HG03175 (cell line): ENCODE data around the gene SRI.

Source experiments
- ATAC-seq: cut with Tn5 transposase; IDR thresholded peaks from one replicate; pipeline ENCODE4 v1.9.1; 2021; ENCODE audit warnings: mild to moderate bottlenecking, moderate library complexity; ENCODE audit not compliant: unreplicated experiment

Gene SRI

DNA sequence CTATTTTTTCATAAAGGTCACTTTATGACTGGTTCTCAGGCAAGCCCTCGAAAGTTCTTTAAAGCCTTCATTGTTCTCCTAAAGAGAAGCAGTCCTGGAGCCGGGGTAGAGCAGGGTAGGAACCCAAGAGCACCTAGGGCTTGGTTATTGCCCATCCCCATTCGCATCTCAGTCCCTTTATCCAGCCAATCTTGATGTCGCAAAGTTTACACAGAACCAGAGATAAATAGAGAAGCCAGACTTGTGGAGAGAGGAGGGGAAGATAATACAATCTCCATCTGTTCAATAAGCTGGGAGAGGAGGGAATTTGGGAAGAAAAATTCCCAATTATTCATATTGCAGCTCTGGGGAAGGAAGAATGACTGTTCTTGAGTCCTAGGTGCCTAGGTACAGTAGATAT, 6.4 kb upstream of the SRI start:
- ATAC-seq = no peak

DNA sequence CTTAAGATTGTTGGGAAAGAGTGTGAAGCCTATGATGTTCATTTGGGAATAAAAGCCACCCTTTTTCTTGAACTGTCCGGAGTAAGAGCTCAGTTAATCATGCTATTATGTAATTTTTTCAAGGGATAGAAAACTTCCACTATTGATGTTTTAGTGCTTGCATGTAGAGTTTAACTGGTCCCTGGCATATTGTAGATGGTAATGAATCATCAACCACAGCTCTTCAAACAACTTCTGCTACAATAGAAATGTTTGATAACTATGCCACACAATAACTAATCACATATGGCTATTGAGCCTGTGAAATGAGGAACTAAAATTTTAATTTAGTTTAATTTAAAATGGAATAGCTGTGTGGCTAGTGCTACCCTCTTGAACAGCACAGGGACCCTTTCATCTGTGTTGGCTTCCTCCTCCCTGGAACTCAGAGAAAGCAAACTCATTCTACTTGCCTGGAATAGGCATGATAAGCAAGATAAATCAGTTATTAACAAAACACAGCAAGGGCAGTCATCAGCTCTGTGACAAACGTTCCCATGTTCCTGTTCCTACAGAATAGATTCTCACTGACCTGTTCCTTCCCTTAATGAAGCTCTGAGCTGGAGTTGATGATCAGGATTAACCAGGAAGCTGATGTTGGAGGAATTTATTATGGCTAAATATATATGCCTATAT, 4.9 kb upstream of the SRI start:
- no peak for ATAC-seq

DNA sequence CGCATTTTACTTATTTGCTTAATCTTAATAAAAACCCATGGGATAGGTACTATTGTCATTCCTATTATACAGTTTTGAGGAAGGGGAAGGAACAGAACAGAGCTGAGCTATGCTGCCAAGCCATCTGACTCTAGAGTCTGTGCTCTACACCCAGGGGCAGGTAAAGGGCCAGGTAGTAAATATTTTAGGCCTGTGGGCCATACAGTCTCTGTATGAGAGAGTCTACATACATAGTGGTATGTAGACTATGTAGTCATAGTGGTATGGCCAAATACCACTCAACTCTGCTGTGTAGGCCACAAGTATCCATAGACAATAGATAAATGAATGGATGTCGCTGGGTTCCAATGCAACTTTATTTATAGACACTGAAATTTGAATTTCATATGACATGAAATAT, 3.4 kb upstream of the SRI start:
- ATAC-seq = no peak

DNA sequence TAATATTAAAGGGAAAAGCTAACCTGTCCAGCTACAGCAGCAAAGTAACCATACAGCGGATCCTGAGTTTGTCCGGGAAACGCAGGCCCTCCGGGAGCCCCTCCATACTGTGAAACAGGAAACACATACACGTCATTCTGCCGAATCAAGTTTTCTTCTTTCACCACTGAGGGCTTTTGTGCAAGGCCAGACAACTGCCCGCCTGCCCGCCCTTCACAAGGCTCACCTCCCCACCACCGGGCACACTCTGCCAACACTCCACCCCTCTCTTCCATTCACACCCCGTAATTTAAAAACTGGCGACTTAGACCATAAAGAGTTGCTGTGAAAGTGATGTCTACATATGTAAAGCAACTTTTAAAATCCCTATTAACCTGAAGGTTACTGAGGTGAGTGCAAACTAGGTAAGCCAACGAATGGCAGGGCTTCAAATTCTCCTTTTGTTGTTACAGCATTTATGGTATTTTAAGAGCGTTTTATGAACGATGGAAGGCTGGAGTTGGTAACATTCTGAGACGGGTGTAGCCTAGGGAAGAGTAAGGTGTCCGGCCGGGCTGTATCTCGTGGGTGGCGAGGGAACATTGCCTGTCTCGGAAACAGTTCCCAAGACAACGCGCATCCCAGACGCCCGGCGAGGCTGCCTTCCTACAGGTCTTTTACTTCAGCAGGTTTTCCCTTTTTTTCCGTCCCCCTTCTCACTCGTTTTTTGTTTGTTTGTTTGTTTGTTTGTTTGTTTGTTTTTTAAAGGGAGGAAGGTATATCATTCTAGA, 817 bp downstream of the SRI start:
- peak; percentile 34 for ATAC-seq

DNA sequence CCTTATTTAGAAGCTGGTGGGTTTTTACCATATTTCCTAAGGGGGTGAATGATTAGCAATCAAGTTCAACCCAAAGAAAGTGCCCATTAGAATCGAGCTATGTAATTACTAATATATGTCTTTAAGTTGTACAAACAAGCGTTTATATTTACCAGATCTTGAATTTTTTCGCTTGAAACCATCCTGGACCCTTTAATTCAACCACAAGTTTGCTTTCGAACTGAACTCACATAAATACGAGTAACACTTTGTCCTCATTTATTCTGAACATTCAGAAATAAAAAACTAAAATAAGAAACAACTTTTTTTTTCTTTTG, 1.5 kb downstream of the SRI start:
- ATAC-seq = no peak

DNA sequence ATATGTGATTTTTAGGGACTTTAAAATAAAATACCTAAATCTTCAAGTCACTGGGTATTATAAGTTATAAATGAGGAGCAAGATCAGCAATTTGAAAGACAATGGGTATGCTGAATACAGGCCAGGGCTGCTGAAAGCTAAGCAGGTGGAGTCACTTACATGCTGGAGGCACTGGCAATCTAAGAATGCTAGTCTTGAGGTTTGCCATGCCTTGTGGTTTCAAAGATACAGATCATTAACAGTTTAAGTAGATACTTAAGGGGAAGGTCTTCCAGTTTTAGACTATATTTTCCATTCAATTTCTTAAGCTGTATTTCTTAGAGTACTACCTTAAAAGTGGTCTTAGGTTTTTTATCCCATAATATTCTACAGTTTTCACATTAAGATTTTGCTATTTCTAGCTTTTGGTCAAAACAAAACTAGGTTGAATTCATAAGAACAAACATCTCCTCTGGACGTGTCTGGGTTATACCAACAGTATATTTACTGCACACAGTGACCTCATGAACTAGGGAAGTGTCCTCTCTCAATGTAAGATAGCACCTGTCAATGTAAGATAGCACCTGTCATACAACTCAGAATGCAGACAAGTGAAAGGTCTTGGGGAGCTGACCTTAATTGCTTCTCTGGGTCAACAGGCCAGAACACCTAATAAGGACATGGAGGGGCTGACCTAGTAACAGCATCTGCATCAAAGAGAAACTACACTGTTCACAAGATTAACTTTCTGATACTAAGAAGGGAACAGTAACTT, 2.0 kb downstream of the SRI start:
- peak; percentile 79 for ATAC-seq

DNA sequence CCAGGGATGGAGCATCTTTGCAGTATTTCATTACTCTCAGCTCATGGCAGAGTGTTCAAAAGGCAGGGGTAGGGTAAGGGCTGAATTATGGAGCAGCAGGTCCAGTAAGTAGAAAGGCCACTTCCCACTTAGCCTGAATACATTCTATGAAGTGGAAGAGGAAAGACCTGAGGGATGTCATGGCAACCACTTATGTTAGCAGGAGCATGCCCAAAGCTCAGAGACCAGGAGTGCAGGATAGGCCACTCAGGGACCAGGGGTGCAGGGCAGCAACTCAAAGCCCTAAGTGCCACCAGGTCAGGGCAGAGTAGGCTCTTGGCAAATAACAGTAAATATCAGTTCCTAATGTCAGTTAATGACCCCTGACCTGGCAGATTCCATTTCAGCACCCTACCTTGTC, 3.6 kb downstream of the SRI start:
- ATAC-seq = no peak

DNA sequence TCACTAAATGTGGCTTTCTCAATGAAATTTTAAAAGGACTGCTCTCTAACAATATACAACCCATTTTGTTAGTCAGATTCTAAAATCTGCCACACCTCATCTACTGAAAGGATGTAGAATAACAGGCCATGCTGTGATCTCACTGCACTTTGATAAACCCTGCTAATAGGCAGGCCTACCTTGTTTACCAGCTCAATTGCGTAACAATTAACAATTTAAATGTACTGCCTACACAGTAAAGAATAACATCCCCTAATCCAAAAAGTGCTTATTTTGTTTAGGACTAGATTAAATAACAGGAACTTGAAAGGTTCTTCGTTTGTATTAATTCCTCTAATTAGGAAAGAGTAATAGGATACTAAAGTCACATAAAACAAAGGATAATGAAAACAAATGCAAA, 4.5 kb downstream of the SRI start:
- no peak for ATAC-seq

DNA sequence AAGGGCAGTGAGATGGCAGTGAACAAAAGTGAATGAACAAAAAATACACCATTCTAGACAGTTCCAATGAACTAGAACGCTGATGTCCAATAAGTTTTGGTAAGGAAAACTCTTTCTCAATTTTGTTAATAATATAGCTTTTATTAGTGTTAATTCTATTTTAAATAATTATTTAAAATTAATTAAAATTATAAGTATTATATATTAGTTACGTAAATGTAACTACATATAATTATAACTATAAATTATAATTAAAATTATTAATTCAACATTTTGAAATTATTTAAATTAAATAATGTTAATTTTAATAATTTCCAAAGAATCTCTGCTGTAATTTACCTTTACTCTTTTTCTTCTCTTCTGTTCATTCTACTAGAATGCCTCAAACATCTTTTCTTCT, 5.4 kb downstream of the SRI start:
- no peak for ATAC-seq

DNA sequence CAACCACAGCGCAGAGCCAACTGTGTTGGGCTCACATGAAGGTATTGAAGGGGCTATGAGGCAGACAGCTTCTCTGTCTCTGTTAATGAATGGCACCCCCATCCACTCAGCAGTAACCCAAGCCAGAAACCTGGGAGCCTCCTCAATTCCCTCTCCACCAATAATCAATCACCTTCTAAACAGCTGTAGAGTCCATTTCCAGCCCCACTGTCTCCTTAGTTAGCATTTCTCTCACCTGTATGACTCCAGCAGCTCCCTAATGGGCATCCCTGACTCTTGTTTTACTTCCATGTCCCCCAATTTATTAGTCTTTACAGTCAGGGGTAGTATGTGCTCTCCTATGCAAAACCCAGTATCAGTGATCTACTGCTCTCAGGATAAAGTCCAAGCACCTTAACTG, 6.9 kb downstream of the SRI start:
- ATAC-seq = no peak

DNA sequence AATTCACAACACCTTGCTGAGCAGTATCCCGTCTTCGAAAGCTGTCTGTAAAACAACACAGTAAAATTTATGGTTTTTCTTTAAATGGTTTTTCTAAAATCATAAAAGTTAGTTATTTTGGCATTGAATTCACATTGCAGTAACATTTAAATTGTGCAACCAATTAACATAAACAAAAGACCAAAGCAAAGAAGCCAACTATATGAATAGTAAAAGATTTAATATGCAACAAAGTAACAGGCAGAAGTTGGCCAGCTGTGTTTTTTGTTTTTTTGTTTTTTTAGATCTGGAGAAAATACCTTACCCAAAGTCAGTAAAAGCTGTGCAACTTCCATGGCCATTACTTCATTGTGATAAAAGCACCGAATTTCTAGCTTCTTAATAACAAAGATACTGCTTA, 11.3 kb downstream of the SRI start:
- no peak for ATAC-seq

DNA sequence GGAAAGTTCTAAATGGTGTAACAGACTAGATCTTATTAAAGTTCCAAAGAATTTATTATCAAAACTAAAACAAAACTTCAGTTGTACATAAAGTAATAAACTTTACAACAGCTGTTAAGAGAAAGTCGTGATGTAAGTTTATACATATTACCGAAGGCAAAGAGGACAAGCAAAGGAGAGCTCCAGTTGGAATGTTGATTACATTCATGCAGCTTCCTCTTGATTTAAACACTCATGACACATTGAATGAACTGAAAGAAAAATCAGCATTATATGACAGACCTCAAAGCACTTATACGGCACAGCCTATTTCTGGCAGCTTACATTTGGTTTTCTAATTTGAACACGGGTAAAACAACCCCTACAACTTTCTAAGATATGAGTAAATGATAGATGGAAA, 13.6 kb downstream of the SRI start:
- ATAC-seq = no peak

DNA sequence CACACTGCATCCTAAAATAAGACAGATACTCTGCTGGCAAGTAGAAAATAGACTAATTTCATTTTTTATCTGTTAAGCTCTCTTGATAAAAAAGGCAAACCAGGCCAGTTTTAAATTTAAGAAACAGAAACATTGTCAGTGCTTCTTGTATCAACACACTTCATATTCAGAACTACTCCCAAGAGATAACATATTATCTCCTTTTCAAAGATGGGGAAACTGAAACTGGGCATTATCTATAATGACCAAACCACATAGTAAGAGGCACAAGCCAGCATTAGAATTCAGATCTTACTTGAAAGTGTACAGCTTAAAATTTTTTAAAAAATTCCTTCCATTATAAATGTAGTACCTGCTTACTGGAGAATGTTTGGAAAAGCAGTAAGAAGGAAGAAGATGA, 14.7 kb downstream of the SRI start:
- ATAC-seq = no peak

DNA sequence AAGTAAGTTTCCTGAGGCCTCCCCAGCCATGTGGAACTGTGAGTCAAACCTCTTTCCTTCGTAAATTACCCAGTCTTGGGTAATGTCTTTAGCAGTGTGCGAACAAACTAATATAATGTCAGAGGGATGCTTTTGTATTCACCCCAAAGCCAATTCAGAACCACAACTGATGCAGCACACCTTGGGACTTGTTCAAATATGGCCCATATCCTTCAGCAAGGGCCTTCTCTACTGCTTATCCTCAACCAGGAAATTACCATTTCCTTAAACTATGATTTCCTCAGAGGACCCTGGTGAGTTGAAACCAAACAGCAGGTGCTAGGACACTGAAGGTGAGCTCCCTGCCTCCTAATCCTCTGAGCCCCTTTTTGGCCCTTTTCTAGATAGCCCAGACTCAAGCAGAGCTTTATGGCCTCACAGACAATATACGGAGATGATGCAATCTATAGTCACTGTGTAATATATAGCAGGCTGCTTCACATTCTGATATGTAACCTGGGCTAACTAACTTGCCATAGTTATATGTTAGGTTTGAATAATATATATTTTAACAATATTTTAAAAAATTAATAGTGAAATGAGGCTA, 15.2 kb downstream of the SRI start:
- no peak for ATAC-seq

DNA sequence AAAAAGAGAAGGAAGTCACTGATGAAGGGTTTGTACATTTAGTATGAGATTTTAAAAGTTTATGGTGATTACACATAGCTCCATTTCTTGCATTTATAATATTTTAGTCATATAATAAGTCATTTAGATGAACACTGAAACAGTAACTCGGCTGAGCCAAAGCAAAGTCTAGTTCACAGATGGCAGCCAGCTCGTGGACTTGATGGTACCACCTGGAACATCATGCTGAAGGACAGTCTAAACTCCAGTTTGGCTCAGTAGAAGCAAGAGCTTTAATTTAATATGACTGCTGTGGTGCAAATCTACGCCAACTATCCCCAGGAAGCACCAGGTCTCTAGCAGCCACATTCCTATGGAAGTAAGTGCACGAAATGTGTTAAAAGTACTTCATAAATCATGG, 16.4 kb downstream of the SRI start:
- no peak for ATAC-seq

DNA sequence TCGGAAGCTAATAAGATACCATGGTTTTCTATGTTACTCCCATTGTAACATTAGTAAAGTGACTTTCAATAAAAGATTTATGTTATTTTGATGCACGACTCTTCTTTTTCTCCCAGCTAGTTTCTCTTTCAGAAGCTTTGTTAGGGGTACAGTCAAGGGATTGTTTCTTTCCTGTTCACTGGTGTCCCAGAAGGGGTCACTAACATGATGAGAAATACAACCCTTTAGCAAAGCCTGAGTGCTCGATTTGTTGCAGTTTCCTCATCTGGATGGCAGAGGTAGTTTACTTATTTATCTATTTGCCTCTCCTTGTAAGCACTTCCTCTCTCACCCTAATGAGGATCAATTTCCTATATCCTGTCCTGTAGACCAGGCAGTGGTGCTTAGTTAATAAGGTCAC, 17.0 kb downstream of the SRI start:
- peak; percentile 32 for ATAC-seq

DNA sequence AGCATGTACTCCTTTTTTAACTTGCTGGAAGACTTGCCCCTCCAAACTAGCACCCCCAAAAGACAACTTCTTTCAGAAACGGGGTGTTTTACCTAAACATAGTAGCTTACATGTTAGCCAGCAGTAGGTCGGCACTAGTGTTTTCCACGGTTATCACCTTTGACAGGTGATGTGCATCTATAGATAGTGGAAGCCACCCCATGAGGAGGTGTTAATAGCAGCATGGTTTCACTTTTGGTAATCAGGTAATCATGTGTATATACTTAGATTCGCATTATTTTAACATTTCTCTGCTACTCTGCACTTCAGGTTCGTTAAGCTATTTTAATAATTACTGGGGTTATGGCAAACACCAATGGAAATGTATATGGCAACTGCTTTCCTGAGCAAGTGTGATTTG, 17.6 kb downstream of the SRI start:
- ATAC-seq = peak; percentile 67

DNA sequence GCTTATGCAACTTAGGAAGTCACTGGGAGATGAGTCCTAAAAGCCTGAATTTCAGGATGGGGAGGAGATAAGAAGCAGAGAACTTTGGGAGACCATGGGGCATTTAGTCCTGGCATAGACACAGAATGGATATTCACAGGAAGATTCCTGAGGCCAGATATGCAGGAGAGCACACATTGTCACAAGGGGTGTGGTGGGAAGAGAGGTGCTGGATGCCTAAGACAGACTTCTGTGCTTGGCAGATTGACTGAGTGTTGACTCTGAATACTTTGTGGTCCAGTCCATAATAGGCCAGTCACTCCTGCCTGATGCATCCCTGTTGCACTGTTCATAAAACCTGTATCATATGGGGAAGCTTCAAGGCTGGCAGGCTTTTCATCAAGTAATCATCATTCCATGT, 18.5 kb downstream of the SRI start:
- ATAC-seq = no peak

DNA sequence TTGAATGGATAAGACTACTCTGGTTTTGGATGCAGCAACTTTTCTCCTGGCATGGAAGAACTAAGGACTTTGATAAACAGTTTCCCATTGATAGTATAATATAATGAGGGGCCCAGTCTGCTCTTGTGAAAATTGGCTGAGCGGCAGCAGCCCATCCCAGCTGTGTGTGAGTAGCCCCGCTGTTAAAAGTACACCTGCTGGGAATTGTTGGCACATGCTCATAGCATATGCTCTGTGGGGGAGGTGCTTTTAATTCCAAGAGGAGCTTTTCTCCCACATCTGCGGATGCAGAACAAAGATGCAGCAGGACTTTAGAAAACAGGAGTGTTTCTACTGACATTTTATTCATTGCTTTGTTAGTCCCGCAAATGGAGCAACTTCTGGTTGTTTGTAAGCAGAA, 19.0 kb downstream of the SRI start:
- ATAC-seq = no peak

DNA sequence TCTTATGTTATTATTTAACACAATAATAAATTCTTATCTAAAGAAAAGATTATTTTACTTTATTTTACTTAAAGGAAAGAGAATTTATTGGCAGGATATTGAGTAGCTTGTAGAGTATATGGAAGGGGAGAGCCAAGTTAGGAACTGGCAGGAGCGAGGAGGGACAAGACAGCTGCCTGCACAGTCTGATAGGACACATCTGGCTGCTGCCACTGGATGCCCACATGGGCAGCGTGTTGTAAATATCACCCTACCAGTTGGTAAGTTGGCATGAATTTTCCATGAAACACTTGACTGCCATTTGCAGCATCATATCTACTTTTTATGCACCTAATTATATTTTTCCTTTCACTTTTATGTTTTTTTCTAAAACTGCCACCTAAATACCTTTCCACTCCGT, 19.6 kb downstream of the SRI start:
- no peak for ATAC-seq

DNA sequence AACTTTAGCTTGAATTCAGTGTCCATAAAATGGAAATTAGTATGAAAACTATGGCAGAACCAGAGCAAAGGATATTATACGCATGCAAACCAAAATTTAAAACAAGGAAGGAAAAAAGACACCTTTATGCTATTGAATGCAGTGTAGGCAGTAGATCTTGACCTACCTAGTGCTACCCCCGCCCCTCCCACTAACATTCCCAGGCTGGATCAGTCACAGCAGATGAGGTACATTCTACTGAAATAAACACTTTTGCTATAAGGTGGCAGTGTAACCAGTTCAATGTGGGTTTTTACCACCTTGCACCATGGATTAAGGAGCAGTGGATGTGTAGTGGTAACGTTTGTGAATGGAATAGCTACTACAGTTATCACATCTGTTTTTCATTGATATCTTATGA, 27.9 kb downstream of the SRI start:
- no peak for ATAC-seq

DNA sequence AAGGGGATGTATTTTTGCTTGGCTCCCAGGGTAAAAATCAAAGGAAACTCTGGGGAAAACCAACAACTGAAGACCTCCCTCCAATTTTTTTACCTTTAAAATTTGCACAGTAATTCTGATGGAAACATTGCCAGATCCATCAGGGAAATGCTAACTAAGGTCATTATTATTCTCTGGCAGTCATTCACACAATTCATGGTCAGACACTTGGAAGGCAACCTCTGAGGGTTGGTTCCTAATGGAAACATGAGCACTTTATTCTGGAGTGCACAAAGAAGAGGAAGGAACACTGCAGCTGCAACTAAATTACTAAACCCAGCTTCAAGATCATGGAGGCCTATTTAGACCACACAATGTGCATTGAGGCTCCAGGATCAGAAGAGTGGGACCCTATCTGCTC, 34.2 kb downstream of the SRI start:
- no peak for ATAC-seq
